ENCODE measurements around the gene MRGPRE.

MRGPRE gene

GRCh38 chr11:3213659-3214419 lies 18.4 kb downstream of the MRGPRE start:
- DNase-seq (ENCODE audit: low read depth, low spot score): no peak

- no peak for DNase-seq (ENCODE audit: low read depth, low spot score)
These were observed 23.9 kb downstream of the MRGPRE start for GRCh38 chr11:3208272-3208671.

GRCh38 chr11:3207526-3208189 lies 24.6 kb downstream of the MRGPRE start:
- DNase-seq (ENCODE audit: low read depth, low spot score): no peak

GRCh38 chr11:3206922-3207204 lies 25.4 kb downstream of the MRGPRE start:
- no peak for DNase-seq (ENCODE audit: low read depth, low spot score)

- no peak for DNase-seq (ENCODE audit: low read depth, low spot score)
These were observed 25.9 kb downstream of the MRGPRE start for GRCh38 chr11:3206156-3206921.

GRCh38 chr11:3205261-3206155 lies 26.7 kb downstream of the MRGPRE start:
- no peak for DNase-seq (ENCODE audit: low read depth, low spot score)

GRCh38 chr11:3204141-3205015 lies 27.8 kb downstream of the MRGPRE start:
- no peak for DNase-seq (ENCODE audit: low read depth, low spot score)

- DNase-seq (ENCODE audit: low read depth, low spot score): no peak
These were observed 28.8 kb downstream of the MRGPRE start for GRCh38 chr11:3203221-3204043.

GRCh38 chr11:3202759-3203158 lies 29.5 kb downstream of the MRGPRE start:
- DNase-seq (ENCODE audit: low read depth, low spot score): no peak

- no peak for DNase-seq (ENCODE audit: low read depth, low spot score)
These were observed 29.9 kb downstream of the MRGPRE start for GRCh38 chr11:3202305-3202704.

- no peak for DNase-seq (ENCODE audit: low read depth, low spot score)
These were observed 30.5 kb downstream of the MRGPRE start for GRCh38 chr11:3201677-3202181.

- no peak for DNase-seq (ENCODE audit: low read depth, low spot score)
These were observed 31.1 kb downstream of the MRGPRE start for GRCh38 chr11:3201112-3201581.

GRCh38 chr11:3200388-3201111 lies 31.7 kb downstream of the MRGPRE start:
- DNase-seq (ENCODE audit: low read depth, low spot score): no peak

- DNase-seq (ENCODE audit: low read depth, low spot score): no peak
These were observed 32.5 kb downstream of the MRGPRE start for GRCh38 chr11:3199537-3200295.

GRCh38 chr11:3198815-3199214 lies 33.4 kb downstream of the MRGPRE start:
- DNase-seq (ENCODE audit: low read depth, low spot score): no peak

GRCh38 chr11:3197878-3198528 lies 34.2 kb downstream of the MRGPRE start:
- no peak for DNase-seq (ENCODE audit: low read depth, low spot score)

GRCh38 chr11:3197044-3197695 lies 35.0 kb downstream of the MRGPRE start:
- DNase-seq (ENCODE audit: low read depth, low spot score): no peak

All from brain pericyte (primary cell).